GM18520 (cell line): Measurements from ENCODE around the gene SHISA7.
"Not testable (repeated sequence)": the region's sequence is repeated elsewhere in the genome, so short reads cannot be mapped to it uniquely, and the experiment has no call there.

Experiments used
- ATAC-seq: cut with Tn5 transposase; IDR thresholded peaks from one replicate; pipeline ENCODE4 v1.9.1; 2021; ENCODE audit not compliant: unreplicated experiment

SHISA7 gene

DNA sequence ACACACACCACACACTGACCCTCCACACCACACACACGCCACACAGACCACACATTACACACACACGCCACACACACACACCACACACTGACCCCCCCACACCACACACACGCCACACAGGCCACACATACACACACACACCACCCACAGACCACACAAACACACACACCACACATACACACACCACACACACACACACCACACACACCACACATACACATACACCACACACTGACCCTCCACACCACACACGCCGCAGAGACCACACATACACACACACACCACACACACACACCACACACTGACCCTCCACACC lies 5.0 kb upstream of the SHISA7 start:
- ATAC-seq: not testable (repeated sequence)

DNA sequence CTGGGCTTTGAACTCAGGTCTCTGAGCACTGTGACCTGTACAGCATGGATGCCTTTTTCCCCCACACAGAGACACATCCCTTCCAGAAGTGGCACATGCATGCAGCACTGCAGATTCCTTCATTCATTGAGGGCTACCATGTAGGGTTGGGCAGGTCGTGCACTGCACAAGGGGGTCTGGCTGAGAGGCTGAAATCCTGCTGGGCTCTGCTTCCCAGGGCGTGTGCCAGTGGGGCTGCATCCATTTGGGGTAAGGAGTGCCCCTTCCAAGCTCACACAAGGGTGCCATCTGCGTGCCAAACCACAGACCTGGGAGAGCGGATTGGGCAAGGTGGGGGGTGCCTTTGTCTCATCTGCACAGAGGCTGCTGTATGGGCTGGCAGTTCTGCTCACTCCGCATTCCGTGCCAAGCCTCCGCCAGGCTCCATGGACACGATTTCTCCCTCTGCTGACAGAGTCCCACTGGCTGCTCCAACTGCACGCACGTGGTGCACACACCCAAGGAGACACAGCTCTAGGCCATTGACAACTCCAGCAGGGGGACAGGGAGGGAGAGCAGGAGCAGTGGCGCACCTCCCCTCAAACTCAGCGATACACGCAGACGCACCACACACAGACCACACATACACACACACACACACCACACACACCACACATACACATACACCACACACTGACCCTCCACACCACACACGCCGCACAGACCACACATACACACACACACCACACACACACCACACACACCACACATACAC lies 4.5 kb upstream of the SHISA7 start:
- ATAC-seq: no peak

DNA sequence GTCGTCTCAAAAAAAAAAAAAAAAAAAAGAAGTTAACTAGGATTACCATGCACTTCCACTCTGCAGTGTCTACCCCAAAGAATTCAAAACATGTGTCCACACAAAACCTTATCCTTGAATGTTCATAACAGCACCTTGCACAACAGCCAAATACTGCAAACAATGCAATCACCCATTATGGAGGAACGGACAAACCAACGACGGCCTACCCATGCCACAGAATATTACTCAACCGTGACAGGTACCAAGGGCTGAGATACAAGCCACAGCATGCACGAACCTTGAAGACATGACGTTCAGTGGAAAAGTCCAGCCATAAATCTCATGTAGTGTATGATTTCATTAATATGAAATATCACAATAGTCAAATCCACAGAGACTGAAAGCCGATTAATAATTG lies 3.0 kb upstream of the SHISA7 start:
- no peak for ATAC-seq

DNA sequence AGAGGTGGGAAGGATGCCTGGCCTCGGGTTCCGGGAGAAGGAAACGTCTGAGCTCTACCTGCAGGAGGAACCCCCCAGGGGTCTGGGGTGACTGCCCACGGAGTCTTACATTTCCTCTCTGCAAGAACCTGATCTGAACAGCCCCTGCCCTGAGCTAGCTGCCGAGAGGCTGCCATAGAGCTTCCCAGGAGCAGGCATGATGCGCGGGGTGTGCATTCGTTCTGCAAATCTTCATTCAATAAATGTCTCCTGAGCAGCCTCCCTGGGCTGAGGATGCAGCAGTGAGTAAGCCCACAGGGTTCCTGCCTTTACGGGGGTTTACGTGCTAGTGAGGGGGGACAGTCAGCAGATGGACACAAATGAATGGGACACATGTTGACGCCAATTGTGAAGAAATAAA lies 1.5 kb upstream of the SHISA7 start:
- no peak for ATAC-seq

DNA sequence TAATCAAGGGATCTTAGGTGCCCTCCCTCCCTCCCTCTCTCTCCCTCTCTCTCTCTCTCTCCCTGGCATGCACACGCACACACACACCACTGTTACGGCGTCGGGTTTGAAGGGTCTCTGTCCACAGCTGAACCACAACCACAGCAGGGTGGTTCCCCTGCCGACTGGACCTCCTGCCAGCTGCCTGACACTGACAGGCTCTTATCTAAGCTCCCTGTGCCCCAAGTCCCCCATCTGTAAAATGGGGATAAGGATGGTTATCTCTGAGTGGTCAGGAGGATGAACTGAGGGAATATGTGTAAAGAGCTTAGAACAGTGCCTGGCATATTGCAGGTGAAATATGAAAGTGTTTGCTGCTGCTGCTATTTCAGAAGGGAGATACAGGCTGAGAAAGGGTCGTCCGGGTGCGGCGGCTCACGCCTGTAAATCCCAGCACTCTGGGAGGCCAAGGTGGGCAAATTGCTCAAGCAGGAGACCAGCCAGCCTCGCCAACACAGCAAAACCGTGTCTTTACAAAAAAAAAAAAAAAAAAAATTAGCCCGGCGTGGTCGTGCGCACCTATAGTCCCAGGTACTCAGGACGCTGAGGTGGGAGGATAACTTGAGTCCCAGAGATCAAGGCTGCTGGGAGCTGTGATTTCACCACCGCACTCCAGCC lies 852 bp upstream of the SHISA7 start:
- ATAC-seq: no peak

DNA sequence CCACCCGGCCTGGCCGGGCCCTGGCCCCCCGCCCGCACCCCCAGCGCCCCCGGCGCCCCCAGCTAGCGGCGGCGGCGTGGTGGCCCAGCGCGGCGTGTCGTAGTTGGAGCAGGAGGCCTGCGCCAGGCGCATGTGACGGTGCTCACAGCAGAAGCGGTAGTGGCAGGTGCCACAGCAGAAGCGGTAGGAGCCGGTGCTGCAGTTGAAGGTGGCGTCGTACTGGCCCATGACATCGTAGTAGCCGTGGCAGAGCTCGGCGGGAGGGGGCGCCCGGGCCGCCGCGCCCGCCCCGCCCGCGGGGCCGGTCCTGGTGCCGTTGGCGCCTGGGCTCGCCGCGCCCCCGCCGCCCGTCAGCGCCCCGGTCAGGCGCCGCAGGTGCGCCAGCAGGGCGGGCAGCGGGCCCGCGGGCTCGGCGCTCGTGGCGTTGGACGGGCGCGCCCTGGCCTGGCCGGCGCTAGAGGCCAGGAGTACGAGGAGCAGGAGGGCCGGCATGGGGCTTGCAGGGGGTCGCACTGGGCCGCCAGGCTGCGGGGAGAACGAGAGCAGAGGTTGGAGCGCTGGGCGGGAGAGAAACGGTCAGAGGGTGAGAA lies 633 bp downstream of the SHISA7 start:
- ATAC-seq: no peak

DNA sequence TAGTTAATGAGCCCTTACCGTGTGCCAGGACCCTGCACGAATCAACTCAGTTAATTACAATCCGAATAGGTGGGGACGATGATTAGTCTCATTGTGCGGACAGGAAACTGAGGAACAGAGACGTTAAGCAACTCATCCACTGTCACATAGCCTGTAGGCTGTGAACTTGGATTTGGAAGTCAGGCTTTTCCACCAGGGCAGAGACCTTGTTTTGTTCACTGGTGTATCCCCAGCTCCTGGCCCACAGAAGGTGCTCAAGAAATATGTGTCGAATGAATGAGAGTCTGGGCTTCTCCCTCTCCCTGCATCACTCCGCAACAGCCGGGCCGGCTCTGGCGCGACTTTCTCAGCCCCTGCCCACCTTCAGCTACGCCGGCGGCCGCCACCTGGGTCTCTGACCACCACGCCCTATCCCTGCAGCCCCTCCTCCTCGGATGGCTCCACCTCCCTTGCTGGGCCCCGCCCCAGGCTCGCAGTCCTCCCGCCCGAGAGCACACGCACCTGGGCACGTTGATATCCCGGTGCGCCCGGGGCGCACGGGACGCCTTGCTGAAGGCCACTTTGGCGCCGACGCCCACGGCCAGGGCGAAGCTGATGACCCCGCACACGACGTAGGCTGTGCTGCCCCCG lies 1.3 kb downstream of the SHISA7 start:
- ATAC-seq: no peak

DNA sequence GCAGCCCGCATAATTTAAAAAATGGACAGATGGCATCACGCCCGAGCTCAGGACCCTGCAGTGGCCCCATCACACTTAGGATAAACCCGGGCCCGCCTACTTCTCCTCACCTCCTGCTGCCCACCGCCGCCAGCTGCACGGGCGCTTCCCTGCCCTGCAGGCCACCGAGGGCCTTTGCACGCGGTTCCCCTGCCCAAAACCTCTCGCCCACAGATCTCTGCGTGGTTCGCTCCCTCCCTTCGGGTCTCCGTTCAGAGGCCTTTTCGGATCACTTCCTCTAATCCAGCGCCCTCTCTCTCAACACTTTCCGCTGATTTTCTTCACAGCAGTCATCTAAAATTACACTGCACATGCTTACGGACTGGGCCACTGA lies 1.8 kb downstream of the SHISA7 start:
- no peak for ATAC-seq

DNA sequence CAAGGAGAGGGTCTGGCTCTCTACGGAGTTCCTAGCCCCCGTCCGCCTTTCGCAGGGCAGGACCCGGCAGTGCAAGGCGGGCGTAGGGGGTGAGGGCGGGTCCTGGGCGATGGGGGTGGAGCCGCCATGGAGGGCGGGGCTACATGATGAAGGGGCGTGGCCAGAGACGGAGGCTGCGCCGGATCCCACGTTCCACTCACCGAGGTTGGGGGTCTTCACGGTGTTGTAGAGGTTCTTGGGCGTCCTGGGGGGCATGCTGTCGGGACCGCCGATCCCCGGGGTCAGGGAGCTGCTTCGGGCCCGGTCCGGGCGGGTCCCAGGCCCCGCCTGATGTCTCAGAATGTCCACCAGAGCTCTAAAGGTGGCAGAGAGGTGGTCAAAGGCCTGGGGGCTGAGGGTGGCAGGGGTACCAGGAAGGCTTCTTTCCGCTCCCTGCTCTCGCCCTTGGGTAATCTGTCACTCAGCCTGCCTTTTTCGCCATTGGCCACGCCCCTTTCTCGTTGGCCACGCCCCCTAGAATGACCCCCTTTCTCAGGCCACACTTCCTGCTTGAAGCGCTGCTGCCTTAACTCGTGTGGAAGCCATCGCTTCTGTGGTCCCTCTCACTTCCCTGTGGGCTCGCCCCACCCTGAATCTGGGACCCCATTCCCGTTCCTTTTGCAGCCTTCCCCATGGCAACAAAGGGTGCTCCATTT lies 2.5 kb downstream of the SHISA7 start:
- no peak for ATAC-seq

DNA sequence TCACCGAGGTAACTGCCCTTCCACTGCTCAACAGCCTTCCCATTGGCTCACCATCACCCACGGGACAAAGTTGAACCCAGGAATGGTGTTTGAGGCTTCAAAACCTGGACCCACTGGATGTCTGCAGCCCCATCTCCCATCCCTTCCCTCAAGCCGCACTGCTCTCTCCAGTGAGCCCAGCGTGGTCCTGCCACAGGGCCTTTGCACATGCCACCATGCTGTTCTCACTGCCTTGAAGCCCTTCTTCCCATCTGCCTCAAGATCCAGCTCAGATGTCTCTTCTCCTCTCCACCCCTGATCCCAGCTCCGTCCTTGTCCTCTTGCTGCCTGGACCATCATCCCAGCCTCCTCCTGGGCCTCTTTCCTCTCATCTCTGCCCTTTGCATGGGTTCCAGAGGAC lies 4.0 kb downstream of the SHISA7 start:
- ATAC-seq: no peak

DNA sequence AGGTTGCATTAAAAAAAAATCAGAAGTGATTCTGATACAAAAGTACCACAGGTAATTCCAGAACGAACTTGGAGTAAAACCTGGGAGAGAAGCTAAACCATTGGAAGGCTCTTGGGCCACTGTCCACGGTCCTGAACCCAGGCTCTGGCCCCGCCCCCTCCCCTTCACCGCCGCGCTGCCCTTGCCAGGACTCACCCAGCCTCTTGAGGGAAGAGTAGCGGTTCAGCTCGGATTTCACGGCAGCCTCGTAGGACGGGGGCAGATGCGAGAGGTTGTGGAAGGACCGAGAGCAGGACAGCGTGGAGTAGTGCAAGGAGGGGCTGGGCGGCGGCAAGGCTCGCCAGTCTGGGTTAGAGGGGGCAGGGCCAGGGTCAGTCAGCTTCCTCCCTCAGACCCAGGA lies 5.7 kb downstream of the SHISA7 start:
- no peak for ATAC-seq

DNA sequence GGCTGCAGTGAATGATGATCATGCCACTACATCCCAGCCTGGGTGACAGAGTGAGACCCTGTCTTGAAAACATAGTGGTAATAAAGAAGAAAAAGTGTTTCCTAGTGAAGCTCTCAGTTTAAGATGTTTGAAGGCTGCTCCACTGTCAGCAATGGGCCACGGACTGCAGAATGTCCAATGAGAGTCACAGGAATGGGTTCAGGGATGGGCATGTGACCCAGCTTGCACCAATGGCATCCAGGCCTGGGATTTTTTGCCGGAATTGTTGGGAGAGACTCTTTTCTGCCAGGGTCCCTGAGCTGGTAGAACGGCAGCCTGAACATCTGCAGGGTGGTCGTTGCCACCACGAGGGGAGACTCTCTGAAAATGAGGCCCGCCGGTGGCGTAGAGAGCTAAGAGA lies 6.3 kb downstream of the SHISA7 start:
- ATAC-seq: no peak

DNA sequence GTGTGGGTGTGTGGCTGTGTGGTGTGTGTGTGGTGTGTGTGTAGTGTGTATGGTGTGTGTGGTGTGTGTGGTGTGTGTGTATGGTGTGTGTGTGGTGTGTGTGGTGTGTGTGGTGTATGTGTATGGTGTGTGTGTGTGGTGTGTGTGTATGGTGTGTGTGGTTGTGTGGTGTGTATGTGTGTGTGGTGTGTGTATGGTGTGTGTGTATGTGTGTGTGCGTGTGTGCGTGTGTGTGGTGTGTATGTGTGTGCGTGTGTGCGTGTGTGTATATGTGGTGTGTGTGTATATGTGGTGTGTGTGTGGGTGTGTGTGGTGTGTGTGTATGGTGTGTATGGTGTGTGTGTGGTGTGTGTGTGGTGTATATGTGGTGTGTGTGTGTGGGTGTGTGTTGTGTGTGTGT lies 8.1 kb downstream of the SHISA7 start:
- ATAC-seq: no peak

DNA sequence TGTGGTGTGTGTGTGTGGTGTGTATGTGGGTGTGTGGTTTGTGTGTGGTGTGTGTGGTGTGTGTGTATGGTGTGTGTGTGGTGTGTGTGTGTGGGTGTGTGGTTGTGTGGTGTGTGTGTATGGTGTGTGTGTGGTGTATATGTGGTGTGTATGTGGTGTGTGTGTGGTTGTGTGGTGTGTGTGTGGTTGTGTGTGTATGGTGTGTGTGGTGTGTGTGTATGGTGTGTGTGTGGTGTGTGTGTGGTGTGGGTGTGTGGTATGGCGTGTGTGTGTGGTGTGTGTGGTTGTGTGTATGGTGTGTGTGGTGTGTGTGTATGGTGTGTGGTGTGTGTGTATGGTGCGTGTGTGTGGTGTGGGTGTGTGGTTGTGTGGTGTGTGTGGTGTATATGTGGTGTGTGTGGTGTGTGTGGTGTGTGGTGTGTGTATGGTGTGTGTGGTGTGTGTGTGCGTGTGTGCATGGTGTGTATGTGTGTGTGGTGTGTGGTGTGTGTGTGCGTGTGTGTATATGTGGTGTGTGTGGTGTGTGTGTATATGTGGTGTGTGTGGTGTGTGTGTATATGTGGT lies 8.7 kb downstream of the SHISA7 start:
- no peak for ATAC-seq

DNA sequence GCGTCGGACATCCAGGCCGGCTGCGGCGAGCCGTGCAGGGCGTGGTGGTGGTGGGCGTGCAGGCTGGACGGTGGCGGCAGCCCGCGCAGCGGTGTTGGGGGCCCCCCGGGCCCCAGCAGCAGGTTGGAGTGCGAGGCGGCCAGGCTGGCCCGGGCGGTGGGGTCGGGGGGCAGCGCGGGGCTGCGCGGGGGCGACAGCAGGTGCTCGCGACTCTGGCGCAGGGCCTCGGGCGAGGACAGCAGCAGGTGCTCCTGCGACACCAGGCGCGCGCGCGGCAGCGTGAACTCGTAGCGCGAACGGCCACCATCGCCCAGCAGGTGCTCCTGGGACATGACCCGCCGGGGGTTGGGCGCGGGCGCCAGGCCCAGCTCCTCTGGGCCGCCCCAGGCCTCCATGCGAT lies 9.8 kb downstream of the SHISA7 start:
- ATAC-seq: no peak

DNA sequence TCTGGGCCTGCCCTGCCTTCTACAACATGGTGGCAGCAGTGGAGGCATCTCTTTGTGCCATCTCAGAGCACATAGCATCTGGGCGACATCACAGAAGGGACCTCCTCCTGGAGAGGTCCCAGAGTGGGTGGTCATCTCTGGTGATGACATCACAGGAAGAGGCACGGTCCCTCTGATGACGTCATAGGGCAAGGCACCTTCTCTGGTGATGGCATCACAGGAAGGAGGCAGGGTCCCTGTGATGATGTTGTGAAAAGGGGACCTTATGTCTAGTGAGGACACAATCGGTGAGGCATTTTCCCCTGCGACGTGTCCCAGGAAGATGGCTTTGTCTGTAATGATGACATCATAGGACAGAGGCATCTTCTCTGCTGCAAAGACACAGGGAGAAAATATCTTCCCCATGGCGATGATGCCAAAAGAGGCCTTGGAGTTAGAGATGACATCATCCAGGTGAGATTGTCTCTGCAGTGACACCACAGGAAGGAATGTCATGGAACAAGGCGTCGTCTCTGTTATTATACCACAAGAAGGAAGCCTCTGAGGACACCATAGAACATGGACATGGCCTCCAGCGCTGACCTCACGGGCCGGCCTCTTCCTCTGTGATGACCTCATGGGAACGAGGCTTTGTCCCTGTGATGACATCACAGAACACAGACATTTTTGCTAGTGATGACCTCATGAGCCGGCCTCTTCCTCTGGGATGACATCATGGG lies 10.7 kb downstream of the SHISA7 start:
- no peak for ATAC-seq

DNA sequence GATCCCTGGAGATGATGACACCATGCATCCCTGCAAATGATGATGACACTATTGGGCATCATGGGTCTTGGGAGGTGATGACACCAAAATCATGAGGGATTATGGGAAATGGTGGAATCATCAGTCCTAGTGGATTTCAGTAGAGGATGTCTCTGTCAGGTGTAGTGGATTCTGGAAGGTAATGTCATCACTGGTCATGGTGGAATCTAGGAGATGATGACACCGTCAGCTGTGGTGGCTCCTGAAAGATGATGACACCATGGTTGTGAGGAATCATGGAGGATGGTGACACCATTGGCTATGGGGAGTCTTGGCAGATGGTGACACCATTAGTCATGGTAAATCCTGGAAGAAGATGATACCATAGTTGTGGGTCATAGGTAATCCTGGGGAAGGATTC lies 11.9 kb downstream of the SHISA7 start:
- ATAC-seq: no peak

DNA sequence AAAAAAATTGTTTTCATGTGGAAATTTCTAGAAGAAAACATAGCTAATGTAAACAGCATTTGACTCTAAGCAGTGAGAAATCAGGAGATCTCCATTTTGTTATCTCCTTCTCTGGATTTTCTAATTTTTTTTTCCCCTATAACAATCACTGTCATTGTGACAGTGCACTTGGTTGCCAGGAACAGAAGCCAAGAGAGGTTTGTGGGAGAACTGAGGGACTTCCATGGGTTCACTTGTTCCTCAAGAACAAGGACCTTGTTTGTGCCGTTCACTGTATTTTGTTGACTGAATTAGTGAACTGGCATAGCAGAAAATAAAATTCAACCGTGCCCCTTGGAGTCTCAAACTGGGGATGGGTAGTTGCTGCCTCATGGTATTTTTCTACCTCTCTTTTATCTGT lies 17.1 kb downstream of the SHISA7 start:
- no peak for ATAC-seq

DNA sequence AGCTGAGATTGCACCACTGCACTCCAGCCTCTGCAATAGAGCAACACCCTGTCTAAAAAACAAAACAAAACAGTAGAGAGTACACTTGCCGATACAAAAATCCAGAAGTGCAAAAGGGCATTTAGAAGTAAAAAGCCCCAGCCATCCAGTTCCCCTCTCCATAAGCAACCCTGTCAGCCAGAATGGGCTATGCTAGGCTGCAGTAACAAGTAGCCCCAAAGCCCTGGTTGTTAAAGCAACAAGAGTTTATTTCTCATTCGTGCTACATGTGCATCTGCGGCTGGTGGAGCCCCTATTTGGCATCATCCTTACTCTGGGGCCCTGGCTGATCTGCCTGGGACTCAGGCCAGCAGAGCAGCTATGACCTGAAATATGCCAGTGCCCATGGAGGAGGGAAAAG lies 18.6 kb downstream of the SHISA7 start:
- ATAC-seq: no peak

DNA sequence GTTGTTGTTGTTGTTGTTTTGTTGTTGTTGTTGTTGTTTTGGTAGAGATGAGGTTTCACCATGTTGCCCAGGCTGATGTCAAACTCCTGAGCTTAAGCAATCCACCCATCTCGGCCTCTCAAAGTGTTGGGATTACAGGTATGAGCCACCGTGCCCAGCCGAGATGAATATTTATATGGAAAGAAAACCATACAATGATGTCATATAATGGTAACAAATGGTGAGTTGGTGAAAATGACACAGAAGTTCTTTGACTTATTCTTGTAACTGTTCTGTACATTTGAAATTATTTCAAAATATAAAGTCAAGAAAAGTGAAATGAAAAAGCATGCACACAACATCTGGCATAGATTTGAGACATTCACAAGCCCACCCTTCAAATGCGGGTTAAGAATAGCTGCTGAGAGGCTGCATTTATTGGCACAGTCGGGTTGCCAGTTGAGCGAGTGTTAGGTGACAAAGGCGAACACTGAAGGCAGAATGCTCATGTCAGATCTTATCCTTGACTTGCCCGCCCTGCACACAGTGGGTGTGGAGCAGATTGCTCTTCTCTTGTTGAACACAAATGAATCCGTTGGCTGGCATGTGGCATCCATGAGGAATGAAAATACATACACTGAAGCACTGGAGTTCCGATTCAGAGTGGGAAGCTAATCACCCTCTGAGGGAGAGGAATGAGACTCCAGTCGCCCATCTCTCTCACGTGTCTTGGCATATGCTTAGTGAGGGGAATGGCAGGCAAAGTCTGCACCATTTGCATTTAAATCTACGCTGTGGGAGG lies 19.7 kb downstream of the SHISA7 start:
- ATAC-seq: no peak
